K562 (cell line): ENCODE results near the gene IRF3.

Experiments used
- SMARCC2 ChIP-seq: fragments of 450-650 bp; IDR thresholded peaks from 2 replicates; pipeline ENCODE4 v1.6.1; 2017; ENCODE audit warnings: antibody characterized with exemption, moderate library complexity, mild to moderate bottlenecking, low read depth
- YY1 ChIP-seq, 3 experiments: IDR thresholded peaks; 2 replicates each; pipeline ENCODE4 v1.6.1; 2011; ENCODE audit warnings: low read length in 2 of 3, mild to moderate bottlenecking in 2 of 3, moderate library complexity in 2 of 3, borderline replicate concordance in 1 of 3, control low read depth in 1 of 3, low read depth in 1 of 3; ENCODE audit not compliant: insufficient read depth in 3 of 3, insufficient replicate concordance in 2 of 3, control insufficient read depth in 1 of 3, insufficient read length in 1 of 3; ENCODE audit errors: extremely low read depth in 1 of 3
- TF ChIP-seq, protein P1 (sequence below), 3 experiments: IDR thresholded peaks in 2 of 3; conservative IDR thresholded peaks in 1 of 3; 2 replicates each; pipeline ENCODE4 v1.5.1; 2011 to 2012; ENCODE audit warnings: low read length in 3 of 3, mild to moderate bottlenecking in 3 of 3, control low read depth in 2 of 3, improper control_type of control experiment in 1 of 3, inconsistent platforms in 1 of 3, low read depth in 1 of 3, mixed read lengths in 1 of 3, moderate library complexity in 1 of 3; ENCODE audit not compliant: insufficient read depth in 2 of 3

DNA sequence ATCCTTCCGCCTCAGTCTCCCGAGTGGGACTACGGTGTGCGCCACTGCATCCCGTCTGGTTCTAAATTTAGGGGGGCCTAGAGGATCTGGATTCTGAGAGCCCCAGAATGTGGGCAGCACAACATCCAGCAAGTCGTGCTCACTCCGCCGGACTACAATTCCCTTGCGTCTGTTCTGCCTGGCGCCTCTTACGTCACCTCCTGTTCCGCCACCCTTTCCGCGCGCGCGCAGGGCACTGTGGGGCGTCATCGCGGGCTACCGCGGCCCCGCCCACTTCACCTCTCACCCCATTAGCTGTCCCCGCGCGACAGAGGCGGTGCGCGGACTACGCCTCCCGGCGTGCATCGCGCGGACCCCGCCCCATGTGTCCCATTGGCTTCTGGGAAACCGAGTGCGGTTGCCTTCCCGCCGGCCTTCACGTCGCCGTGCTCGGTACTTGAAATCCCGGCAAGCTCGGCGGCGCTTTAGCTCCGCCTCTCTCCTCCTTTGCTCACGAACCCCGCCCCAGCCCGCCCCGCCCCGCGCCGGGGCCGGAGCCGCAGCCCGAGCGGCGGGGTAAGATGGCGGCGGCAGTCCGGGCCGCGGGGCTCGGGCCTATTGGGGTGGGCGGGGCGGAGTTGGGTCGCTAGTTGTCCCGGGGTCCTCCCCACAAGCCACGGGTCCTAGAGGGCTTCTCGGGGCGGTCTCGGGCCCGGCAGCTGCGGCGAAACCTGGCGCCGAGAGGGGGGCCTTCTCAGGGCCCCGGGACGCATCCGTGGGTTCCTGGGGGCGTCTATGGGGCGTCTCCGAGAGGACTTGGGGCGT is 23.8 kb downstream of the IRF3 start, which contains the start of gene SCAF1:
- TF ChIP-seq SMARCC2 (no peak), YY1 (IDR thresholded peaks at IDR 0.05; ENCODE audit: borderline replicate concordance in 1 of 3, control insufficient read depth in 1 of 3, extremely low read depth in 1 of 3, insufficient read depth in 3 of 3, insufficient read length in 1 of 3, insufficient replicate concordance in 2 of 3, low read depth in 1 of 3, low read length in 2 of 3) (peak; percentile 49 to 93 (median 90))
- TF ChIP-seq, protein P1, sequence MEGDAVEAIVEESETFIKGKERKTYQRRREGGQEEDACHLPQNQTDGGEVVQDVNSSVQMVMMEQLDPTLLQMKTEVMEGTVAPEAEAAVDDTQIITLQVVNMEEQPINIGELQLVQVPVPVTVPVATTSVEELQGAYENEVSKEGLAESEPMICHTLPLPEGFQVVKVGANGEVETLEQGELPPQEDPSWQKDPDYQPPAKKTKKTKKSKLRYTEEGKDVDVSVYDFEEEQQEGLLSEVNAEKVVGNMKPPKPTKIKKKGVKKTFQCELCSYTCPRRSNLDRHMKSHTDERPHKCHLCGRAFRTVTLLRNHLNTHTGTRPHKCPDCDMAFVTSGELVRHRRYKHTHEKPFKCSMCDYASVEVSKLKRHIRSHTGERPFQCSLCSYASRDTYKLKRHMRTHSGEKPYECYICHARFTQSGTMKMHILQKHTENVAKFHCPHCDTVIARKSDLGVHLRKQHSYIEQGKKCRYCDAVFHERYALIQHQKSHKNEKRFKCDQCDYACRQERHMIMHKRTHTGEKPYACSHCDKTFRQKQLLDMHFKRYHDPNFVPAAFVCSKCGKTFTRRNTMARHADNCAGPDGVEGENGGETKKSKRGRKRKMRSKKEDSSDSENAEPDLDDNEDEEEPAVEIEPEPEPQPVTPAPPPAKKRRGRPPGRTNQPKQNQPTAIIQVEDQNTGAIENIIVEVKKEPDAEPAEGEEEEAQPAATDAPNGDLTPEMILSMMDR (IDR thresholded peaks at IDR 0.05 in 2 of 3, conservative IDR thresholded peaks at IDR 0.05 in 1 of 3; ENCODE audit: insufficient read depth in 2 of 3, low read depth in 1 of 3, low read length in 3 of 3) = no peak
